RWPE1 (cell line): ENCODE data around the gene ADGRD1.
"Not testable (repeated sequence)": the region's sequence is repeated elsewhere in the genome, so short reads cannot be mapped to it uniquely, and the experiment has no call there.

Source experiments
- CTCF ChIA-PET: fragments of 350-600 bp; sonication (Branson Sonifier 250); formaldehyde crosslinking; extraction: SDS; loops from one replicate; lab custom pipeline; 2021; lab: Yijun Ruan, JAX
- POLR2A ChIA-PET: fragments of 400-600 bp; formaldehyde crosslinking; extraction: SDS; loops from one replicate; lab custom pipeline; 2020; ENCODE audit warnings: antibody characterized with exemption; ENCODE audit not compliant: low non-redundant PET; lab: Yijun Ruan, JAX
- DNase-seq: peaks from one replicate; pipeline ENCODE4 v3.0.0; 2012; ENCODE audit warnings: low spot score
- H3K27ac ChIP-seq: fragments of 450-650 bp; 2 replicates; pipeline ENCODE4 v1.5.1; 2017
- TF ChIP-seq, protein P1 (sequence below): fragments of 450-650 bp; conservative IDR thresholded peaks from 2 replicates; pipeline ENCODE4 v1.5.1; 2017; ENCODE audit warnings: low read depth, mild to moderate bottlenecking

The ADGRD1 gene

DNA sequence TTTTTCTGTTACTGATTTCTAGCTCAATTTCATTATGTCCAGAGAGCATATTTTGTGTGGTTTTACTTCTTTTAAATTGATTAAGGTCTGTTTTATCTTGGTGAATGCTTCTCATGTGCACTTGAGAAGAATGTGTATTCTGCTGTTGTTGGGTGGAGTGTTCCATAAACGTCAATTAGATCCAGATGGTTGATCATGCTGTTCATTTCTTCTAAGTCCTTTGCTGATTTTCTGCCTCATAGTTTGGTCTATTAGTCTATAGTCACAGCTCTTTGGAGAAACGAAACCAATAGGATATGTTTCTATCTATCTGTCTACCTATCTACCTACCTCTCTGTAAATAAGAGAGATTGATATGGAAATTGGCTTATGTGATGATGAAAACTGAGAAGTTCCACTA, 17.1 kb upstream of the ADGRD1 start:
- DNase-seq = no peak
- H3K27ac ChIP-seq = no peak overlapping the region
- CTCF ChIA-PET = no interaction called here
- TF ChIP-seq, protein P1, sequence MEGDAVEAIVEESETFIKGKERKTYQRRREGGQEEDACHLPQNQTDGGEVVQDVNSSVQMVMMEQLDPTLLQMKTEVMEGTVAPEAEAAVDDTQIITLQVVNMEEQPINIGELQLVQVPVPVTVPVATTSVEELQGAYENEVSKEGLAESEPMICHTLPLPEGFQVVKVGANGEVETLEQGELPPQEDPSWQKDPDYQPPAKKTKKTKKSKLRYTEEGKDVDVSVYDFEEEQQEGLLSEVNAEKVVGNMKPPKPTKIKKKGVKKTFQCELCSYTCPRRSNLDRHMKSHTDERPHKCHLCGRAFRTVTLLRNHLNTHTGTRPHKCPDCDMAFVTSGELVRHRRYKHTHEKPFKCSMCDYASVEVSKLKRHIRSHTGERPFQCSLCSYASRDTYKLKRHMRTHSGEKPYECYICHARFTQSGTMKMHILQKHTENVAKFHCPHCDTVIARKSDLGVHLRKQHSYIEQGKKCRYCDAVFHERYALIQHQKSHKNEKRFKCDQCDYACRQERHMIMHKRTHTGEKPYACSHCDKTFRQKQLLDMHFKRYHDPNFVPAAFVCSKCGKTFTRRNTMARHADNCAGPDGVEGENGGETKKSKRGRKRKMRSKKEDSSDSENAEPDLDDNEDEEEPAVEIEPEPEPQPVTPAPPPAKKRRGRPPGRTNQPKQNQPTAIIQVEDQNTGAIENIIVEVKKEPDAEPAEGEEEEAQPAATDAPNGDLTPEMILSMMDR = no peak
- POLR2A ChIA-PET = no interaction called here

DNA sequence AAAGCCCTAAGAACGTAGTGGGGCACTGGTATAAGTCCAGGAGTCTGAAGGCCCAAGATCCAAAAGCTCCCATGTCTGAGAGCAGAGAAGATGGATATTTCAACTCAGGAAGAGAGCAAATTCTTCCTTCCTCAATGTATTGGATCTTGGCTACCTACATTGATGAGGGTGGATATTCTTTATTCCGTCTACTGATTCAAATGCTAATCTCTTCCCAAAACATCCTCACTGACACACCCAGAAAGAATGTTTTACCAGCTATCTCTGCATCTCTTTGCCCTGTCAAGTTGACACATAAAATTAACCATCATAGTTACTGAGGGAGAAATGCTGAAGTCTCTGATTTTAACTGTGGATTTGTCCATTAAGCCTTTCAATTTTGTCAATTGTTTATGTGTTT, 16.6 kb upstream of the ADGRD1 start:
- TF ChIP-seq, protein P1 = no peak
- DNase-seq = no peak
- POLR2A ChIA-PET = no interaction called here
- CTCF ChIA-PET = no interaction called here
- no peak overlapping the region for H3K27ac ChIP-seq

DNA sequence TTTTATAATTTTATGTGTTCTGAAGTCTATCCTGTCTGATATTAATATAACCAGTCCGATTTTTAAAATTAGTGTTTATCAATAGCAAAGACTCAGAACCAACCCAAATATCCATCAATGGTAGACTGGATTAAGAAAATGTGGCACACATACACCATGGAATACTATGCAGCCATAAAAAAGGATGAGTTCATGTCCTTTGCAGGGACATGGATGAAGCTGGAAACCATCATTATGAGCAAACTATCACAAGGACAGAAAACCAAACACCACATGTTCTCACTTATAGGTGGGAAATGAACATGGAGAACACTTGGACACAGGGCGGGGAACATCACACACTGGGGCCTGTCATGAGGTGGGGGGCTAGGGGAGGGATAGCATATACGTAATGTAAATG, 16.2 kb upstream of the ADGRD1 start:
- DNase-seq, POLR2A ChIA-PET, CTCF ChIA-PET, H3K27ac ChIP-seq: not testable (repeated sequence)

DNA sequence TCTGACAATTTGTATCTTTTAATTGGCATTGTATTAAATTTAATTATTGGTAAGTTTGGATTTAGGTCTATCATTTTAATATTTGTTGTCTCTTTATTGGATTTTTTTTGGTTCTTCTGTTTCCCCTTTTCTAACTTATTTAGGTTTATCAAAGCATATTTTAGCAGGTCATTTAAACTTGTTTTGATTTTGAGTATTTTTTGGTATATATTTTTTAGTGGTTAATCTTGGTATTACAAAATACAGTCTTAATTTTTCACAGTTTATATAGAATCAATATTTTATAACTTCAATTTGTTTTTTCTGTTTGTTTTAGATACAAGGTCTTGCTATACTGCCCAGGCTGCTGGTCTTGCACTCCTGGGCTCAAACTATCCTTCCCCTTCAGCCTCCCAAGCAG, 15.5 kb upstream of the ADGRD1 start:
- DNase-seq = no peak
- ChIA-PET POLR2A (no interaction called here), CTCF (no interaction called here)
- no peak overlapping the region for H3K27ac ChIP-seq
- TF ChIP-seq, protein P1 = no peak

DNA sequence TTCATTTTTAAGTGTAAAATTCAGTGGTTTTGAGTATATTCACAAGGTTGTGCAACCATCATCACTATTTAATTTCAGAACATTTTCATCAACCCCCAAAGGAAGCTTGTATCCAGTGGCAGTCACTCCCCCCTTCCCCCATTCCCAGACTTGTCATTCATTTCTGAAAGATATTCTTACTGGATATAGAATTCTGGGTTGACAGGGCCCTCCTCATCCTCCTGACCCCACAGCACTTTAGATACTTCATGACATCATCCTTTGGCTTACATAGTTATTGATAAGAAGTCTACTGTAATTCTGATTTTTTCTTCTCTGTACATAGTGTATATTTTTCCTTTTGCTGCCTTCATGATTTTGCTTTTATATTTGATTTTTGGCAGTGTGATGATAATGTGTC, 8.8 kb upstream of the ADGRD1 start:
- no peak for DNase-seq
- TF ChIP-seq, protein P1 = no peak
- POLR2A ChIA-PET = no interaction called here
- no peak overlapping the region for H3K27ac ChIP-seq
- CTCF ChIA-PET = interaction anchor here (0.6 kb wide), 1 partner anchor 521 kb away, joined by 3 read pairs; no protein-coding TSS in a partner anchor

DNA sequence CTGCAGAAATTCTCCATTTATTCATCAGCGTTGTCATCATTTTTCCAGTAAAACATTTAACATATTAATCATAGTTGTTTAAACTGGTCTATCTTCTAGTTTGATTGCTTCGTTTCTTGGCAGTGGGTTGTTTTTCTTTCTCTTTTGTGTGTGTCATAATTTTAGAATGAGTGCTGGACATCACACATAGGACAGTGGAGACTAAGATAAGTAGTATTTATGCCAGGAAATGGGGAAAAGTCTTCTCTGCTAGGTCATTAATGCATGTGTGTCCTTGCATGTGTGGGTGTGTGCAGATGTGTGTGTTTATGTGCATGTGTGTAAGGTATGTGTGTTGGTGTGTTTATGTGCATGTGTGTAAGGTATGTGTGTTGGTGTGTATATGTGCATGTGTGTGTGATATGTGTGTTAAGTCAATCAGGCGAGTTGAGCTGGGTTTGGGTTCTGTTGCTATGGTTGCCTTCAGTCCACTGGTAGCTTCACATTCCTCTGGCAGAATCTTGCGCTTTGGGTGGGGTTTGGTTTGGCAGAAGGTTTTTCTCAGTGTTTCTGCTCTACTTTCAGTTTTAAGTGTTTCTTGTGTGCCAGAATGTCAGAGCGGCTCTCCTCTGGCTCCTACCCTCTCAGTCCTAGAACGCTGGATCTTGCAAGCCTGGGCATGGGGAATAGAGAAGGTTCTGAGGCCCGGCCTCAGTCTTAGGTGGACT, 7.8 kb upstream of the ADGRD1 start:
- CTCF ChIA-PET = interaction anchor here (0.6 kb wide), 1 partner anchor 522 kb away, joined by 3 read pairs; no protein-coding TSS in a partner anchor

More for the DNA sequence above, 7.8 kb upstream of the ADGRD1 start:
- no peak overlapping the region for H3K27ac ChIP-seq
- TF ChIP-seq, protein P1 = no peak
- POLR2A ChIA-PET = no interaction called here
- no peak for DNase-seq
